Measurements from ENCODE around the gene LGI4. TPM values are rescaled to one million over a fixed set of nuclear protein-coding genes. Genes with fewer than 3 reads are reported as not detected.

LGI4 gene
- total RNA-seq, 1 donor: 0.09 TPM

DNA sequence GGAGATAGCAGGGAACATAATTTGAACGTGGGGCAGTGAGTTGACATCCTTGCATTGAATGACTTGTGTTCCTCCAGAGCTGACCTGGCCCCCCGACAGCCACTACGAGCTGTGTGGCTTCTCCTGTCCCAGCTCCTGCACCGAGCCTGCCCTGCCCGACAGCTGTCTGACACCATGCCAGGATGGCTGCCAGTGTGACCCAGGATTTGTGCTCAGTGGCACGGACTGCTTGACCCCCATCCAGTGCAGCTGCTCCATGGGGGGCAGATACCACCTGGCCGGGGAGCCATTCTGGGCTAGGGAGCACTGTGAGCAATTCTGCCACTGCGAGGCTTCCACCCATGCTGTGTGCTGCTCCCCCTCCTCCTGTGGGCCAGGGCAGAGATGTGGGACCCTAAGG is 48.4 kb downstream of the LGI4 start:
- TF ChIP-seq, protein P1, sequence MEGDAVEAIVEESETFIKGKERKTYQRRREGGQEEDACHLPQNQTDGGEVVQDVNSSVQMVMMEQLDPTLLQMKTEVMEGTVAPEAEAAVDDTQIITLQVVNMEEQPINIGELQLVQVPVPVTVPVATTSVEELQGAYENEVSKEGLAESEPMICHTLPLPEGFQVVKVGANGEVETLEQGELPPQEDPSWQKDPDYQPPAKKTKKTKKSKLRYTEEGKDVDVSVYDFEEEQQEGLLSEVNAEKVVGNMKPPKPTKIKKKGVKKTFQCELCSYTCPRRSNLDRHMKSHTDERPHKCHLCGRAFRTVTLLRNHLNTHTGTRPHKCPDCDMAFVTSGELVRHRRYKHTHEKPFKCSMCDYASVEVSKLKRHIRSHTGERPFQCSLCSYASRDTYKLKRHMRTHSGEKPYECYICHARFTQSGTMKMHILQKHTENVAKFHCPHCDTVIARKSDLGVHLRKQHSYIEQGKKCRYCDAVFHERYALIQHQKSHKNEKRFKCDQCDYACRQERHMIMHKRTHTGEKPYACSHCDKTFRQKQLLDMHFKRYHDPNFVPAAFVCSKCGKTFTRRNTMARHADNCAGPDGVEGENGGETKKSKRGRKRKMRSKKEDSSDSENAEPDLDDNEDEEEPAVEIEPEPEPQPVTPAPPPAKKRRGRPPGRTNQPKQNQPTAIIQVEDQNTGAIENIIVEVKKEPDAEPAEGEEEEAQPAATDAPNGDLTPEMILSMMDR (IDR thresholded peaks at IDR 0.05; ENCODE audit: insufficient read depth, low read length): no peak
- no peak overlapping the region for H3K4me3 ChIP-seq (ENCODE audit: low read depth, low read length)
- DNase-seq (ENCODE audit: low read depth): no peak

DNA sequence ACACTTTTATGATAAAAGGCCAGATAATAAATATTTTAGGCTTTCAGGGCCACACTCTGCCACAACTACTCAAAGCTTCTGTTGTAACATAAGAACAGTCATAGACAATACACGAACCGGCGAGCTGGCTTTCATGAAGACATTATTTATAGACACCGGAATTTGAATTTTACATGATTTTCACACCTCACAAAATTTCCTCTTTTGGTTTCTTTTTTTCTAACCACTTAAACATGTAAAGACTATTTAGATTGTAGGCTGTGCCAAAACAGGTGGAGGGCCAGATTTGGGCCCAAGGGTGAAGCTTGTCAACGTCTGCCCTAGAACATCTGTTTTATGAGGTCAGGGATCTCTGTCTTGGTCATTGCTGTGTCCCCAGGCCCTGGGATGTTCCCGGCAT is 48.9 kb downstream of the LGI4 start:
- no peak overlapping the region for H3K4me3 ChIP-seq (ENCODE audit: low read depth, low read length)
- DNase-seq (ENCODE audit: low read depth): no peak
- TF ChIP-seq, protein P1 (IDR thresholded peaks at IDR 0.05; ENCODE audit: insufficient read depth, low read length): no peak

DNA sequence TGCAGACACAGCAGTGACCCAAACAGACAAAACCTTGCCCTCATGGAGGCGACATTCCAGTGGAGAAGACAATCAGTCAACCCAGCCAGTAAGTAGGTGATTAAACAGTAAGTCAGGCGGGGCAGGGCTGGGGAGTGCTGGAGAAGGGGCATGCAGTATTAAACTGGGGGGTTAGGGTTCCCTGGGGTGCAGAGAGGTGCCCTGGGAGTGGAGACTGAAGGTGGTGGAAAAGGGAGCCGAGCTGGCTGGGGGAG is 50.4 kb downstream of the LGI4 start:
- no peak overlapping the region for H3K4me3 ChIP-seq (ENCODE audit: low read depth, low read length)
- TF ChIP-seq, protein P1 (IDR thresholded peaks at IDR 0.05; ENCODE audit: insufficient read depth, low read length): no peak
- DNase-seq (ENCODE audit: low read depth): no peak

DNA sequence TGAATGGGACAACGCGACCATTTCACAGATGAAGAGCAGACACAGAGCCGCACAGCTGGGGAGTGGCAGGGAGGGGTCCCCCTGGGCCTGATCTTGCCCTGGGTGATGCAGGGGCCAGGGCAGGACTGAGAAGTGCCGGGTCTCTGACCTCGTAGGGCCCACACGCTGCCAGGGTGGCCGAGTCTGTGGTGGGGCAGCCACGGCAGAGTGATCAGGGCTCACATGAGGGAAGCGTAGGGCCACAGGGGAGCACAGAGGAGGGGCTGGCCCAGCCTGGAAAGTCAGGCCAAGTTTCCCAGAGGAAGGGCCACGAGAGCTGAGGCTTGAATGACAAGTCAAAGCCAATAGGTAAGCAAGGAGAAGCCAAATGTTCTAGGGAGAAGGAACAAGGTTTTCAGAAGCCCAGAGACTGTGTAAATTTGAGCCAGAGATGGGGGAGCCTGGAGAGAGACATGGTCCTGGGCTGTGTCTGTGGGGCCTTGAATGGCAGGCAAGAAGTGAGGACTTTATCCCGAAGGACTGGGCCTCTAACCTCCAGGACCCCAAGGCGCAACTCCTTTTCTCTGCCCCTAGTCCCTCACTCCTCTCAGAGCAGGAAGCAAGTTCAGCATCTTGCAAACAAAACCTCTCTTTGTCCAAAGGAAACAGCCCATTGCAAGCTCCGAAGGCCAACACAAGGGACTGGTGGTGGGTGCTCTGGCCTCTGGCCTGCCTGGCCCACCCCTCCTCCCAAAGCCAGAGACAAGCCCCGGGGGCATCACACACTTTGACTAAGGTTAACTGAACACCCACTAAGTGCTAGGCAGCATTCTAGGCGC is 51.0 kb downstream of the LGI4 start:
- H3K4me3 ChIP-seq (ENCODE audit: low read depth, low read length): no peak overlapping the region
- no peak for DNase-seq (ENCODE audit: low read depth)
- TF ChIP-seq, protein P1 (IDR thresholded peaks at IDR 0.05; ENCODE audit: insufficient read depth, low read length): no peak

DNA sequence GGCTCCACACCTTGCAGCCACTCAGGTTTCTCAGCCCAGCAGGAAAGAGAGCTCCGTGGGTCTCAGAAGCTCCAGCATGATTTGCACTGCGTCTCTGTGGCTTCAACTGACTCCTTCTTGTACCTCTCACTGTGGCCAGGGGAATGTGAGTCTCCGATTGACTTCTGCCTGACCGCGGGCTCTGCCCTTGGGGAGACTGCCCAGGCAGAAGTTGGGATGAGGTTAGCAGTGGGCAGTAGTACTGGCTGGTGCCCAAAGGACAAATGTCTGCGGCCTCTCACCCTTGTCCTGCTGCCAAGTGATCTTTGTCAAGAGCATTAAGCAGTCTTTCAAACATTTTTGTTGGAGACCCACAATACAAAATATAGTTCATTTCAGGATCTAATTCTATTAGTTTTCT is 53.7 kb downstream of the LGI4 start:
- no peak overlapping the region for H3K4me3 ChIP-seq (ENCODE audit: low read depth, low read length)
- TF ChIP-seq, protein P1 (IDR thresholded peaks at IDR 0.05; ENCODE audit: insufficient read depth, low read length): no peak
- no peak for DNase-seq (ENCODE audit: low read depth)

DNA sequence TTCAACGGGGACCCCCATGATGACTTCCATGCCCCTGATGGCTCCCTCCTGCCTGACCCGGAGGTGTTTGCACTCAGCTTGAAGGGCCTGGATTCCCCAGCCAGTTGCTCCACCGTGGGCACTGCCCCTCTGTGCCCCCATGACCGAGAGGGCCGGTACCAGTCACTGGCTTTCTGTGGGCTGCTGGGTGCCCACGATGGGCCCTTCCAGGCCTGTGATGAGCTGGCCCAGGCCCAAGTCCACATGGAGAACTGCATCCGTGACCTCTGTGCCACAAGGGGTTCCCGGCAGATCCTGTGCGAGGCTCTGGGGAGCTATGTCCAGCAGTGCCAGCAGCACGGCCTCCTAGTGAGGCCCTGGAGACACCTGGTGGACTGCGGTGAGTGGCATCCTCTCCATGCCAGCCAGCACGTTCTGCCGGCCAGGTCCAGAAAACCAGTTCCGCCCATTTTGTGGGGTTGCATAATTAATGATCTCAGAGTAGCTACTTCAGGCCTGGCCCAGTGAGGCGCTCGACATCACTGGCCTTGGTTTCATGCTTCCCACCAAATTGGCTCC is 54.2 kb downstream of the LGI4 start:
- no peak overlapping the region for H3K4me3 ChIP-seq (ENCODE audit: low read depth, low read length)
- TF ChIP-seq, protein P1 (IDR thresholded peaks at IDR 0.05; ENCODE audit: insufficient read depth, low read length): no peak
- DNase-seq (ENCODE audit: low read depth): no peak

DNA sequence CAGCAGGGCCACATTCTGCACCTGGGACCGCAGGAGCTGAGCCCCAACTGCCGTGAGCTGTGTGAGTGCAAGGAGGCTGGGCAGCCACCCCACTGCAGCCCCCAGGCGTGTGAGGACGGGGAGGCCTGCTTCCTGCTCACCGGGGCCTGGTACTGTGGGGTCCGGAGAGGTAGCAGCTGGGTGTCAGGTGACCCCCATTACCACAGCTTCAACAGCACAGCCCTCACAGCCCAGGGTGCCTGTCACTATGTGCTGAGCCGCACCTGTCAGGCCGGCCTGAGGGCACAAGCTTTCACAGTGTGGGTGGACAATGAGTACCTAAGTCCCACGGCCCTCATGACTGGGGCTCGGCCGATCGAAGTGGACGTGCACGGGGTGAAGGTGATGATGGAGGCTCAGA is 55.0 kb downstream of the LGI4 start:
- DNase-seq (ENCODE audit: low read depth): no peak
- TF ChIP-seq, protein P1 (IDR thresholded peaks at IDR 0.05; ENCODE audit: insufficient read depth, low read length): no peak

More for the DNA sequence above, 55.0 kb downstream of the LGI4 start:
- H3K4me3 ChIP-seq (ENCODE audit: low read depth, low read length): no peak overlapping the region
